GM19463 (cell line): ENCODE measurements around the gene MMAB.

Source experiments
- ATAC-seq: cut with Tn5 transposase; IDR thresholded peaks from one replicate; pipeline ENCODE4 v1.9.1; 2021; ENCODE audit warnings: mild to moderate bottlenecking, moderate library complexity; ENCODE audit not compliant: unreplicated experiment

Gene MMAB

GRCh38 chr12:109541413-109541726, 31.9 kb downstream of the MMAB start:
- no peak for ATAC-seq

- ATAC-seq: no peak
Measured at GRCh38 chr12:109540526-109541412, 32.5 kb downstream of the MMAB start.

- no peak for ATAC-seq
Measured at GRCh38 chr12:109539508-109539907, 33.8 kb downstream of the MMAB start.

- ATAC-seq: no peak
Measured at GRCh38 chr12:109538191-109538863, 35.0 kb downstream of the MMAB start.

GRCh38 chr12:109537136-109537535, 36.2 kb downstream of the MMAB start:
- no peak for ATAC-seq

GRCh38 chr12:109535863-109536250, 37.4 kb downstream of the MMAB start:
- ATAC-seq: no peak

- no peak for ATAC-seq
Measured at GRCh38 chr12:109535231-109535862, 38.0 kb downstream of the MMAB start.

- ATAC-seq: no peak
Measured at GRCh38 chr12:109534456-109534855, 38.8 kb downstream of the MMAB start.

GRCh38 chr12:109533487-109533740, 39.9 kb downstream of the MMAB start:
- no peak for ATAC-seq

- no peak for ATAC-seq
Measured at GRCh38 chr12:109532721-109533486, 40.4 kb downstream of the MMAB start.

GRCh38 chr12:109531411-109531810, 41.9 kb downstream of the MMAB start:
- no peak for ATAC-seq

- ATAC-seq: no peak
Measured at GRCh38 chr12:109529691-109530640, 43.3 kb downstream of the MMAB start.

- no peak for ATAC-seq
Measured at GRCh38 chr12:109527489-109528123, 45.7 kb downstream of the MMAB start.

GRCh38 chr12:109525279-109525585, 48.1 kb downstream of the MMAB start:
- no peak for ATAC-seq

- no peak for ATAC-seq
Measured at GRCh38 chr12:109524466-109525278, 48.6 kb downstream of the MMAB start.

GRCh38 chr12:109523504-109523903, 49.8 kb downstream of the MMAB start:
- ATAC-seq: no peak

GRCh38 chr12:109523071-109523470, 50.2 kb downstream of the MMAB start:
- ATAC-seq: no peak

- no peak for ATAC-seq
Measured at GRCh38 chr12:109521831-109522230, 51.5 kb downstream of the MMAB start.

- ATAC-seq: no peak
Measured at GRCh38 chr12:109519787-109520186, 53.5 kb downstream of the MMAB start.
